SK-N-MC (cell line): Measurements from ENCODE around the gene NKAIN2.

Source experiments
- EZH2 ChIP-seq: fragments of 200-600 bp; sonication (generic); IDR thresholded peaks from one replicate; pipeline ENCODE4 v1.6.1; 2017; ENCODE audit warnings: antibody characterized with exemption
- FOXP2 ChIP-seq: optimal IDR thresholded peaks from 2 replicates; pipeline ENCODE3; 2011; ENCODE audit warnings: mild to moderate bottlenecking, moderate library complexity; ENCODE audit not compliant: insufficient read depth; ENCODE audit errors: extremely low read length, control extremely low read depth
- POLR2AphosphoS5 ChIP-seq: IDR thresholded peaks from 2 replicates; pipeline ENCODE4 v1.6.1; 2012; ENCODE audit warnings: mild to moderate bottlenecking, low read depth, low read length, borderline replicate concordance

GRCh38 chr6:123997223-123997622 lies 193.6 kb downstream of the NKAIN2 start:
- TF ChIP-seq EZH2 (no peak), POLR2AphosphoS5 (no peak), FOXP2 (no peak)
